Glutamatergic neuron (in vitro differentiated cells): Measurements from ENCODE around the gene CTNNA2. TPM values are rescaled to one million over a fixed set of nuclear protein-coding genes. Genes with fewer than 3 reads are reported as not detected.

ENCODE experiments used
- DNase-seq: peaks from one replicate; pipeline ENCODE4 v3.0.0; 2022
- H3K27ac Mint-ChIP-seq: one replicate; pipeline ENCODE4 v1.8.0; 2020; ENCODE audit warnings: mild to moderate bottlenecking, mixed read lengths, inconsistent platforms; ENCODE audit not compliant: unreplicated experiment
- H3K27me3 Mint-ChIP-seq: one replicate; pipeline ENCODE4 v1.8.0; 2020; ENCODE audit warnings: mild to moderate bottlenecking, moderate library complexity, mixed read lengths, inconsistent platforms; ENCODE audit not compliant: unreplicated experiment
- H3K36me3 Mint-ChIP-seq: one replicate; pipeline ENCODE4 v1.8.0; 2020; ENCODE audit warnings: mild to moderate bottlenecking, mixed read lengths, inconsistent platforms; ENCODE audit not compliant: unreplicated experiment
- H3K4me1 Mint-ChIP-seq: one replicate; pipeline ENCODE4 v1.8.0; 2020; ENCODE audit warnings: mild to moderate bottlenecking, low read depth, mixed read lengths, inconsistent platforms; ENCODE audit not compliant: unreplicated experiment
- H3K4me3 Mint-ChIP-seq: one replicate; pipeline ENCODE4 v1.8.0; 2020; ENCODE audit warnings: mild to moderate bottlenecking, mixed read lengths, inconsistent platforms; ENCODE audit not compliant: unreplicated experiment
- H3K9me3 Mint-ChIP-seq: one replicate; pipeline ENCODE4 v1.8.0; 2020; ENCODE audit warnings: mild to moderate bottlenecking, moderate library complexity, mixed read lengths, inconsistent platforms; ENCODE audit not compliant: unreplicated experiment
- total RNA-seq: library from RNA; stranded (reverse); fragmentation: NEBNext Ultra II Directional; extraction: Animal tissue kit (Norgen Biotek cat#: 25700); gene quantifications from one replicate; pipeline ENCODE4 v1.2.1, GENCODE V29; 2021; ENCODE audit not compliant: unreplicated experiment
- TF ChIP-seq, protein P1 (sequence below): fragments of 200-600 bp; sonication (generic); IDR thresholded peaks from one replicate; pipeline ENCODE4 v1.5.0; 2021; ENCODE audit not compliant: partially characterized antibody, unreplicated experiment

The CTNNA2 gene
- total RNA-seq, 1 donor from 2014 or later, result 76.2 TPM

- no peak for DNase-seq
- H3K9me3 Mint-ChIP-seq, result peaks cover 4% of the 10 kb centered on the region
- H3K27me3 Mint-ChIP-seq, result no peaks in the 10 kb centered on the region
- H3K4me3 Mint-ChIP-seq, result no peak overlapping the region
- H3K27ac Mint-ChIP-seq, result no peak overlapping the region
- peaks cover 14% of the 10 kb centered on the region for H3K4me1 Mint-ChIP-seq
- TF ChIP-seq, protein P1, sequence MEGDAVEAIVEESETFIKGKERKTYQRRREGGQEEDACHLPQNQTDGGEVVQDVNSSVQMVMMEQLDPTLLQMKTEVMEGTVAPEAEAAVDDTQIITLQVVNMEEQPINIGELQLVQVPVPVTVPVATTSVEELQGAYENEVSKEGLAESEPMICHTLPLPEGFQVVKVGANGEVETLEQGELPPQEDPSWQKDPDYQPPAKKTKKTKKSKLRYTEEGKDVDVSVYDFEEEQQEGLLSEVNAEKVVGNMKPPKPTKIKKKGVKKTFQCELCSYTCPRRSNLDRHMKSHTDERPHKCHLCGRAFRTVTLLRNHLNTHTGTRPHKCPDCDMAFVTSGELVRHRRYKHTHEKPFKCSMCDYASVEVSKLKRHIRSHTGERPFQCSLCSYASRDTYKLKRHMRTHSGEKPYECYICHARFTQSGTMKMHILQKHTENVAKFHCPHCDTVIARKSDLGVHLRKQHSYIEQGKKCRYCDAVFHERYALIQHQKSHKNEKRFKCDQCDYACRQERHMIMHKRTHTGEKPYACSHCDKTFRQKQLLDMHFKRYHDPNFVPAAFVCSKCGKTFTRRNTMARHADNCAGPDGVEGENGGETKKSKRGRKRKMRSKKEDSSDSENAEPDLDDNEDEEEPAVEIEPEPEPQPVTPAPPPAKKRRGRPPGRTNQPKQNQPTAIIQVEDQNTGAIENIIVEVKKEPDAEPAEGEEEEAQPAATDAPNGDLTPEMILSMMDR, result no peak
- peaks cover 7% of the 10 kb centered on the region for H3K36me3 Mint-ChIP-seq
Measured at GRCh38 chr2:79874015-79874414, 361.2 kb downstream of the CTNNA2 start.

DNA sequence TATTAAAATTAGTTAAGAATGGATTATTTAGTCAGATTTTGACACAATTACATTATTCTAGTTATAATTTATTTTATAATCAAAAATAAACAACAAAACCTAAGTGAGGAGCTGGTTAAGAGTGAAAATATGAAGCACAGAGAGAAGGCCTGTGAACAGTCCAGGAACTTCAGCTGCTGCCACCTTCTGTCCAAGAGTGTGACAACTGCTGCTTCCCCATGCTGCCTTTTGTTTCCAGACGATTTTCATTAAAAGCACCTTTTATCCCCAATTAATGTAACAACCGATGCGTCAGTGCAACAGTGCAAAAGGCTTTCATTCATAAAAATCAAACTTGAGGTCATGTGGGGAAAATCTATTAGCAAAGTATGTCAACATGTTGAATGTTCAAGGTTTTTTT lies 363.6 kb downstream of the CTNNA2 start:
- TF ChIP-seq, protein P1, result peak; percentile 18
- peak; percentile 57 for DNase-seq
- Mint-ChIP-seq H3K4me3 (no peak overlapping the region), H3K36me3 (peaks cover 7% of the 10 kb centered on the region), H3K9me3 (peaks cover 8% of the 10 kb centered on the region), H3K27me3 (no peaks in the 10 kb centered on the region), H3K27ac (peak overlapping the region; percentile 48), H3K4me1 (peaks cover 19% of the 10 kb centered on the region)

- peaks cover 11% of the 10 kb centered on the region for H3K9me3 Mint-ChIP-seq
- TF ChIP-seq, protein P1, result no peak
- H3K4me3 Mint-ChIP-seq, result peak overlapping the region; percentile 61
- H3K36me3 Mint-ChIP-seq, result peaks cover 7% of the 10 kb centered on the region
- H3K27ac Mint-ChIP-seq, result peak overlapping the region; percentile 93
- H3K27me3 Mint-ChIP-seq, result peaks cover 4% of the 10 kb centered on the region
- DNase-seq, result peak; percentile 82
- peaks cover 33% of the 10 kb centered on the region for H3K4me1 Mint-ChIP-seq
Measured at GRCh38 chr2:79882548-79882947, 369.7 kb downstream of the CTNNA2 start.

- Mint-ChIP-seq H3K27me3 (peaks cover 3% of the 10 kb centered on the region), H3K4me3 (no peak overlapping the region), H3K9me3 (peaks cover 1% of the 10 kb centered on the region), H3K4me1 (peaks cover 17% of the 10 kb centered on the region), H3K27ac (no peak overlapping the region), H3K36me3 (no peaks in the 10 kb centered on the region)
- no peak for DNase-seq
- TF ChIP-seq, protein P1, result peak; percentile 64
Measured at GRCh38 chr2:79887747-79888374, 375.0 kb downstream of the CTNNA2 start.

GRCh38 chr2:79892123-79892522 lies 379.3 kb downstream of the CTNNA2 start:
- TF ChIP-seq, protein P1, result no peak
- peaks cover 1% of the 10 kb centered on the region for H3K27me3 Mint-ChIP-seq
- DNase-seq, result no peak
- no peak overlapping the region for H3K27ac Mint-ChIP-seq
- no peak overlapping the region for H3K4me3 Mint-ChIP-seq
- no peaks in the 10 kb centered on the region for H3K9me3 Mint-ChIP-seq
- no peaks in the 10 kb centered on the region for H3K36me3 Mint-ChIP-seq
- no peaks in the 10 kb centered on the region for H3K4me1 Mint-ChIP-seq
